ENCODE results near the gene CYB5R4. TPM values are rescaled to one million over a fixed set of nuclear protein-coding genes. Genes with fewer than 3 reads are reported as not detected.

Gene CYB5R4
- total and polyA plus RNA-seq, 10 of the 15 experiments (the other 5 are each of a cell fraction or from before 2014, with no cell fraction given): 13.4 to 61.1 (median 27.5) TPM

- ChIA-PET RAD21 (ENCODE audit: unreplicated experiment) (interaction anchor here (1.0 kb wide), 1 partner anchor 17 kb away, joined by 3 read pairs; no protein-coding TSS in a partner anchor), CTCF (no interaction called here), SMC1A (ENCODE audit: uncharacterized antibody, unreplicated experiment) (interaction anchor here (1.0 to 1.6 kb wide), 3 partner anchors 18 to 82 kb away, joined by 3 read pairs; no protein-coding TSS in a partner anchor), POLR2A (no interaction called here)
- Histone ChIP-seq H2AFZ (ENCODE audit: control insufficient read depth, low read depth, low read length) (no peak overlapping the region), H3K27ac (ENCODE audit: control insufficient read depth, insufficient read depth) (no peak overlapping the region), H3K9me3 (replicated peaks; ENCODE audit: control insufficient read depth, insufficient read depth, low read length) (no peaks in the 10 kb centered on the region; the same call in 2 of the 3 replicates), H4K20me1 (ENCODE audit: control insufficient read depth, insufficient read depth) (no peaks in the 10 kb centered on the region), H3K9ac (ENCODE audit: control insufficient read depth, insufficient read depth, low read length) (no peak overlapping the region), H3K36me3 (ENCODE audit: control insufficient read depth in 2 of 2, insufficient read depth in 2 of 2, low read length in 1 of 2) (peaks cover 0 to 3% of the 10 kb centered on the region in 2 experiments; a peak in 1 of 4 replicates), H3K4me1 (ENCODE audit: control insufficient read depth, insufficient read depth, low read length) (no peaks in the 10 kb centered on the region), H3K4me3 (no peak overlapping the region), H3K4me2 (ENCODE audit: control insufficient read depth, insufficient read depth) (no peak overlapping the region), H3K79me2 (ENCODE audit: control insufficient read depth, insufficient read depth, low read length) (no peaks in the 10 kb centered on the region), H3K27me3 (replicated peaks in 1 of 2; ENCODE audit: control insufficient read depth in 2 of 2, insufficient read depth in 2 of 2, low read length in 1 of 2) (no peaks in the 10 kb centered on the region)
- no peak for ATAC-seq
- FAIRE-seq: no peak
- BruUV-seq (replicated peaks): no TSS peak
- intact Hi-C loops (cut with micrococcal nuclease; ENCODE audit: unreplicated experiment) (no loop called here), in situ Hi-C loops (cut with MboI) (no loop called here)
- no peak for TF ChIP-seq IRF4 (IDR thresholded peaks at IDR 0.05; ENCODE audit: low read depth, low read length)
- no peak for TF ChIP-seq RCOR1 (conservative IDR thresholded peaks at IDR 0.05; ENCODE audit: low read depth, low read length)
- TF ChIP-seq ESRRA (IDR thresholded peaks at IDR 0.05; ENCODE audit: low read length): no peak
- TF ChIP-seq MXI1 (IDR thresholded peaks at IDR 0.05; ENCODE audit: low read depth, low read length): no peak
- TF ChIP-seq ZBTB40 (IDR thresholded peaks at IDR 0.05; ENCODE audit: borderline replicate concordance): no peak
- TF ChIP-seq MTA3 (IDR thresholded peaks at IDR 0.05; ENCODE audit: borderline replicate concordance, low read length): no peak
- TF ChIP-seq ZNF384 (IDR thresholded peaks at IDR 0.05; ENCODE audit: borderline replicate concordance, low read depth, low read length): no peak
- TF ChIP-seq ZNF687 (IDR thresholded peaks at IDR 0.05): no peak
- no peak for TF ChIP-seq ZBTB4 (CRISPR knock-in tag; IDR thresholded peaks at IDR 0.05)
- no peak for DNase-seq (ENCODE audit: low read depth, low spot score)
These were observed 57.5 kb downstream of the CYB5R4 start for GRCh38 chr6:83917001-83917400.

Measured in GM12878 (cell line).